ENCODE measurements around the gene MGA. TPM values are rescaled to one million over a fixed set of nuclear protein-coding genes. Genes with fewer than 3 reads are reported as not detected.

The MGA gene
- total RNA-seq, 2 donors from 2014 or later: 42.9 to 62.5 TPM

- 96% methylated on average over 1 of the region's 1 CpG for WGBS
- H3K36me3 ChIP-seq: no peaks in the 10 kb centered on the region
- intact Hi-C loops (cut with DNase I): no loop called here
- no peaks in the 10 kb centered on the region for H3K4me1 ChIP-seq (replicated peaks)
- no peak for DNase-seq (ENCODE audit: low spot score)
- TF ChIP-seq POLR2A (IDR thresholded peaks at IDR 0.05) (no peak), CTCF (IDR thresholded peaks at IDR 0.05) (no peak), POLR2AphosphoS5 (IDR thresholded peaks at IDR 0.05) (no peak)
- no peak overlapping the region for H3K4me3 ChIP-seq
- no peaks in the 10 kb centered on the region for H3K9me3 ChIP-seq
- no peak overlapping the region for H3K27ac ChIP-seq
- no peaks in the 10 kb centered on the region for H3K27me3 ChIP-seq (replicated peaks; ENCODE audit: insufficient read depth)
Measured at GRCh38 chr15:41627203-41627602, 33.0 kb upstream of the MGA start.

- no peak overlapping the region for H3K4me3 ChIP-seq
- DNase-seq (ENCODE audit: low spot score): no peak
- no peak overlapping the region for H3K27ac ChIP-seq
- intact Hi-C loops (cut with DNase I): no loop called here
- no peaks in the 10 kb centered on the region for H3K27me3 ChIP-seq (replicated peaks; ENCODE audit: insufficient read depth)
- H3K36me3 ChIP-seq: no peaks in the 10 kb centered on the region
- over 99% methylated on average over 4 of the region's 4 CpGs for WGBS
- no peaks in the 10 kb centered on the region for H3K9me3 ChIP-seq
- H3K4me1 ChIP-seq (replicated peaks): no peaks in the 10 kb centered on the region
- no peak for TF ChIP-seq CTCF (IDR thresholded peaks at IDR 0.05)
- TF ChIP-seq POLR2AphosphoS5 (IDR thresholded peaks at IDR 0.05): no peak
- no peak for TF ChIP-seq POLR2A (IDR thresholded peaks at IDR 0.05)
Measured at GRCh38 chr15:41629463-41629862, 30.7 kb upstream of the MGA start.

GRCh38 chr15:41629883-41630282 lies 30.3 kb upstream of the MGA start:
- intact Hi-C loops (cut with DNase I): no loop called here
- Histone ChIP-seq H3K27ac (no peak overlapping the region), H3K4me1 (replicated peaks) (no peaks in the 10 kb centered on the region), H3K36me3 (no peaks in the 10 kb centered on the region), H3K4me3 (no peak overlapping the region), H3K27me3 (replicated peaks; ENCODE audit: insufficient read depth) (no peaks in the 10 kb centered on the region), H3K9me3 (no peaks in the 10 kb centered on the region)
- DNase-seq (ENCODE audit: low spot score): no peak
- TF ChIP-seq POLR2A (IDR thresholded peaks at IDR 0.05) (no peak), CTCF (IDR thresholded peaks at IDR 0.05) (no peak), POLR2AphosphoS5 (IDR thresholded peaks at IDR 0.05) (no peak)
- WGBS: 84% methylated on average over 5 of the region's 5 CpGs

- Histone ChIP-seq H3K4me1 (replicated peaks) (no peaks in the 10 kb centered on the region), H3K27me3 (replicated peaks; ENCODE audit: insufficient read depth) (no peaks in the 10 kb centered on the region), H3K4me3 (no peak overlapping the region), H3K27ac (no peak overlapping the region), H3K36me3 (no peaks in the 10 kb centered on the region), H3K9me3 (no peaks in the 10 kb centered on the region)
- no peak for DNase-seq (ENCODE audit: low spot score)
- TF ChIP-seq POLR2A (IDR thresholded peaks at IDR 0.05) (no peak), CTCF (IDR thresholded peaks at IDR 0.05) (no peak), POLR2AphosphoS5 (IDR thresholded peaks at IDR 0.05) (no peak)
- intact Hi-C loops (cut with DNase I): no loop called here
- WGBS: 71% methylated on average over 3 of the region's 3 CpGs
Measured at GRCh38 chr15:41630616-41631217, 29.5 kb upstream of the MGA start.

GRCh38 chr15:41631880-41632470 lies 28.2 kb upstream of the MGA start:
- no peak for TF ChIP-seq CTCF (IDR thresholded peaks at IDR 0.05)
- no peak for TF ChIP-seq POLR2AphosphoS5 (IDR thresholded peaks at IDR 0.05)
- no peak for TF ChIP-seq POLR2A (IDR thresholded peaks at IDR 0.05)
- Histone ChIP-seq H3K9me3 (no peaks in the 10 kb centered on the region), H3K4me3 (no peak overlapping the region), H3K27ac (no peak overlapping the region), H3K4me1 (replicated peaks) (no peaks in the 10 kb centered on the region), H3K36me3 (no peaks in the 10 kb centered on the region), H3K27me3 (replicated peaks; ENCODE audit: insufficient read depth) (no peaks in the 10 kb centered on the region)
- 47% methylated on average over 3 of the region's 3 CpGs for WGBS
- no peak for DNase-seq (ENCODE audit: low spot score)
- intact Hi-C loops (cut with DNase I): no loop called here
